Astrocyte (in vitro differentiated cells and primary cell): Measurements from ENCODE around the gene CDS2.

Experiments used
- EZH2 ChIP-seq: IDR thresholded peaks from 2 replicates; pipeline ENCODE4 v1.6.1; 2012; ENCODE audit warnings: mild to moderate bottlenecking, low read length, inconsistent platforms; ENCODE audit not compliant: insufficient read depth
- TF ChIP-seq, protein P1 (sequence below): IDR thresholded peaks from 2 replicates; pipeline ENCODE4 v1.5.1; 2011; ENCODE audit warnings: low read depth, mild to moderate bottlenecking, inconsistent platforms, low read length, moderate library complexity; ENCODE audit not compliant: insufficient read depth

DNA sequence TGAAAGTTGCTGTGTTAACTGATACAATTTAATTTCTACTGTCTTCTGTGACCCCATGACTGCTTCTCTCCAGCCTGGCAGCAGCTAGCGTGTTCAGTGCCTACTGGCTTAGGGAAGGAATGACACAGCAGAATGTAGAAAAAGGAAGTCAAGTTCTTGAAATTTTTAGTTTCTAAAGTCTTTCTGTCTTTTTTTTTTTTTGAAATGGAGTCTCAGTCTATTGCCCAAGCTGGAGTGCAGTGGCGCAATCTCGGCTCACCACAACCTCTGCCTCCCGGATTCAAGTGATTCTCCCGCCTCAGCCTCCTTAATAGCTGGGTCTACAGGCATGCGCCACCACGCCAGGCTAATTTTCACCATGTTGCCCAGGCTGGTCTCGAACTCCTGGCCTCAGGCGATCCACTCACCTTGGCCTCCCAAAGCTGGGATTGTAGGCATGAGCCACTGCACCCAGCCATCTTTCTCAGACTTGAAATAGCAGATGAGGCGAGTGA, 46.4 kb upstream of the CDS2 start:
- TF ChIP-seq, protein P1, sequence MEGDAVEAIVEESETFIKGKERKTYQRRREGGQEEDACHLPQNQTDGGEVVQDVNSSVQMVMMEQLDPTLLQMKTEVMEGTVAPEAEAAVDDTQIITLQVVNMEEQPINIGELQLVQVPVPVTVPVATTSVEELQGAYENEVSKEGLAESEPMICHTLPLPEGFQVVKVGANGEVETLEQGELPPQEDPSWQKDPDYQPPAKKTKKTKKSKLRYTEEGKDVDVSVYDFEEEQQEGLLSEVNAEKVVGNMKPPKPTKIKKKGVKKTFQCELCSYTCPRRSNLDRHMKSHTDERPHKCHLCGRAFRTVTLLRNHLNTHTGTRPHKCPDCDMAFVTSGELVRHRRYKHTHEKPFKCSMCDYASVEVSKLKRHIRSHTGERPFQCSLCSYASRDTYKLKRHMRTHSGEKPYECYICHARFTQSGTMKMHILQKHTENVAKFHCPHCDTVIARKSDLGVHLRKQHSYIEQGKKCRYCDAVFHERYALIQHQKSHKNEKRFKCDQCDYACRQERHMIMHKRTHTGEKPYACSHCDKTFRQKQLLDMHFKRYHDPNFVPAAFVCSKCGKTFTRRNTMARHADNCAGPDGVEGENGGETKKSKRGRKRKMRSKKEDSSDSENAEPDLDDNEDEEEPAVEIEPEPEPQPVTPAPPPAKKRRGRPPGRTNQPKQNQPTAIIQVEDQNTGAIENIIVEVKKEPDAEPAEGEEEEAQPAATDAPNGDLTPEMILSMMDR, result no peak
- no peak for TF ChIP-seq EZH2
